ENCODE data around the gene ZNRD2. TPM values are rescaled to one million over a fixed set of nuclear protein-coding genes. Genes with fewer than 3 reads are reported as not detected.

ZNRD2 gene
- polyA plus RNA-seq, 3 donors, result 48.5 to 65.1 (median 56.2) TPM

- peak overlapping the region; percentile 91 for H3K4me2 ChIP-seq (replicated peaks; ENCODE audit: extremely low read depth, low read length, poor library complexity, severe bottlenecking)
- H3K36me3 ChIP-seq (replicated peaks in 1 of 2; ENCODE audit: control insufficient read depth in 1 of 2, insufficient read depth in 2 of 2, low read length in 2 of 2), result no peaks in the 10 kb centered on the region
- peaks cover 26% of the 10 kb centered on the region for H3K4me1 Mint-ChIP-seq
- H3K4me1 ChIP-seq (ENCODE audit: control insufficient read depth in 1 of 2, insufficient read depth in 2 of 2, low read length in 2 of 2), result peaks cover 14 to 24% of the 10 kb centered on the region in 2 donors
- H3K4me3 Mint-ChIP-seq, result peak overlapping the region; percentile 69 to 83
- no peaks in the 10 kb centered on the region for H3K36me3 Mint-ChIP-seq
- no peaks in the 10 kb centered on the region for H3K27me3 ChIP-seq (ENCODE audit: control insufficient read depth in 2 of 2, insufficient read depth in 2 of 2, low read length in 2 of 2)
- H3K27ac Mint-ChIP-seq, result peak overlapping the region in 4 of 7 donors; percentile 10 to 65 (median 36)
- no peak overlapping the region for H3K9ac ChIP-seq (ENCODE audit: insufficient read depth, low read length, poor library complexity, severe bottlenecking)
- H3K79me2 ChIP-seq (ENCODE audit: insufficient read depth, low read length), result no peaks in the 10 kb centered on the region
- peaks cover 17 to 18% (median 18%) of the 10 kb centered on the region in 3 donors for H3K27me3 Mint-ChIP-seq (ENCODE audit: low read depth in 3 of 3)
- H3K9me3 ChIP-seq (replicated peaks in 1 of 2; ENCODE audit: control insufficient read depth in 1 of 2, insufficient read depth in 1 of 2, low read length in 2 of 2), result no peaks in the 10 kb centered on the region
- peaks cover 0 to 2% (median 0%) of the 10 kb centered on the region in 7 donors for H3K9me3 Mint-ChIP-seq
- intact Hi-C loops (cut with micrococcal nuclease), result loop anchor here in 1 of 2 donors (10.0 kb wide), 1 partner anchor 68 kb away; the partner anchor contains the start of genes MAP3K11 and PCNX3
- H2AFZ ChIP-seq (ENCODE audit: insufficient read depth, low read depth, low read length, poor library complexity, severe bottlenecking), result peak overlapping the region; percentile 79
- H3K27ac ChIP-seq (ENCODE audit: low read depth in 1 of 2, low read length in 2 of 2), result no peak overlapping the region
- TF ChIP-seq CTCF (IDR thresholded peaks at IDR 0.05), result no peak
- H4K20me1 ChIP-seq (ENCODE audit: insufficient read depth, low read length), result no peaks in the 10 kb centered on the region
- under 1% methylated on average over 44 of the region's 64 CpGs for WGBS (ENCODE audit: insufficient coverage)
- H3K4me3 ChIP-seq (replicated peaks in 1 of 3; ENCODE audit: low read depth in 2 of 3, low read length in 3 of 3), result peak overlapping the region; percentile 29 to 79 (median 34)
- DNase-seq, result peak; percentile 79 to 83 (median 81)
Measured at GRCh38 chr11:65546217-65546958, 23.9 kb upstream of the ZNRD2 start.

- no peak for TF ChIP-seq CTCF (IDR thresholded peaks at IDR 0.05)
- no peak overlapping the region for H3K4me3 Mint-ChIP-seq
- DNase-seq, result no peak
- H3K36me3 Mint-ChIP-seq, result no peaks in the 10 kb centered on the region
- Histone ChIP-seq H3K79me2 (ENCODE audit: insufficient read depth, low read length) (no peaks in the 10 kb centered on the region), H2AFZ (ENCODE audit: insufficient read depth, low read depth, low read length, poor library complexity, severe bottlenecking) (no peak overlapping the region), H3K27me3 (ENCODE audit: control insufficient read depth in 2 of 2, insufficient read depth in 2 of 2, low read length in 2 of 2) (no peaks in the 10 kb centered on the region), H3K4me1 (ENCODE audit: control insufficient read depth in 1 of 2, insufficient read depth in 2 of 2, low read length in 2 of 2) (peaks cover 13 to 23% of the 10 kb centered on the region in 2 donors), H3K36me3 (replicated peaks in 1 of 2; ENCODE audit: control insufficient read depth in 1 of 2, insufficient read depth in 2 of 2, low read length in 2 of 2) (no peaks in the 10 kb centered on the region), H3K9ac (ENCODE audit: insufficient read depth, low read length, poor library complexity, severe bottlenecking) (no peak overlapping the region), H4K20me1 (ENCODE audit: insufficient read depth, low read length) (no peaks in the 10 kb centered on the region), H3K4me2 (replicated peaks; ENCODE audit: extremely low read depth, low read length, poor library complexity, severe bottlenecking) (peak overlapping the region; percentile 91), H3K9me3 (replicated peaks in 1 of 2; ENCODE audit: control insufficient read depth in 1 of 2, insufficient read depth in 1 of 2, low read length in 2 of 2) (no peaks in the 10 kb centered on the region), H3K27ac (ENCODE audit: low read depth in 1 of 2, low read length in 2 of 2) (no peak overlapping the region), H3K4me3 (replicated peaks in 1 of 3; ENCODE audit: low read depth in 2 of 3, low read length in 3 of 3) (no peak overlapping the region)
- no peak overlapping the region for H3K27ac Mint-ChIP-seq
- H3K27me3 Mint-ChIP-seq (ENCODE audit: low read depth in 3 of 3), result peaks cover 17 to 18% (median 18%) of the 10 kb centered on the region in 3 donors
- H3K4me1 Mint-ChIP-seq, result peaks cover 34% of the 10 kb centered on the region
- H3K9me3 Mint-ChIP-seq, result peaks cover 0 to 2% (median 0%) of the 10 kb centered on the region in 7 donors
- 84% methylated on average over 46 of the region's 52 CpGs for WGBS (ENCODE audit: insufficient coverage)
- intact Hi-C loops (cut with micrococcal nuclease), result loop anchor here in 1 of 2 donors (10.0 kb wide), 1 partner anchor 67 kb away; the partner anchor contains the start of genes MAP3K11 and PCNX3
Measured at GRCh38 chr11:65547446-65548125, 22.7 kb upstream of the ZNRD2 start.
